Right cardiac atrium (tissue), 5 donors: ENCODE data around the gene ETS2. TPM values are rescaled to one million over a fixed set of nuclear protein-coding genes. Genes with fewer than 3 reads are reported as not detected.
A peak's percentile ranks its signal among the peaks of the same experiment; 100 is the strongest.

Source experiments
- ATAC-seq, 2 donors: fragments of 200-7000 bp; cut with Tn5 transposase; one replicate each; pipeline versions ENCODE4 v1.8.0 to v1.9.1; 2020; ENCODE audit warnings: moderate library complexity in 2 of 2, mild to moderate bottlenecking in 1 of 2
- DNase-seq, 3 donors: peaks; one replicate each; pipeline ENCODE4 v3.0.0-alpha.2; 2020
- H3K27ac ChIP-seq: one replicate; pipeline ENCODE4 v1.5.1; 2013; ENCODE audit warnings: mild to moderate bottlenecking, low read length, control low read depth, moderate library complexity
- H3K27me3 ChIP-seq: one replicate; pipeline ENCODE4 v1.6.1; 2013; ENCODE audit not compliant: control insufficient read depth, insufficient read depth
- H3K4me1 ChIP-seq: one replicate; pipeline ENCODE4 v1.6.1; 2013; ENCODE audit warnings: low read length; ENCODE audit not compliant: control insufficient read depth, insufficient read depth
- H3K4me3 ChIP-seq: one replicate; pipeline ENCODE4 v1.5.1; 2013; ENCODE audit warnings: low read length, control low read depth
- H3K9me3 ChIP-seq: one replicate; pipeline ENCODE4 v1.6.1; 2013; ENCODE audit warnings: low read length; ENCODE audit not compliant: control insufficient read depth
- WGBS: extraction: QIAGEN DNeasy Blood & Tissue Kit; methylation state at CpG from one replicate; pipeline ENCODE4 v1.1.7; 2013; 5-methylcytosine and 5-hydroxymethylcytosine counted together
- intact Hi-C, 4 donors: fragments of 100-400 bp; cut with DNase I; formaldehyde crosslinking; loops; one replicate each; pipeline versions ENCODE4 v1.11.0 to v1.14.0; 2022 to 2023
- polyA plus RNA-seq: library from polyadenylated mRNA; stranded (reverse); fragments of 200-250 nt; gene quantifications from one replicate; pipeline ENCODE4 v1.2.3, GENCODE V29; 2013
- total RNA-seq, 4 donors: library from RNA; stranded (reverse); fragmentation: NEBNext Ultra II Directional; extraction: Animal tissue kit (Norgen Biotek cat#: 25700); gene quantifications; one replicate each; pipeline ENCODE4 v1.2.1, GENCODE V29; 2021
- donor health status: healthy with polysubstance abuse.
- donor health status: DM: no; HTN: yes; CAD: no.
- donor health status: DM: no; HTN: no; CAD: no.
- donor health status: DM: no; HTN: yes; CAD: no; lungs with severe emphysema.
- donor health status: DM: yes; HTN: yes; CAD: no.

ETS2 gene
- total and polyA plus RNA-seq, 5 donors, result 29.7 to 76.3 (median 44.4) TPM

DNA sequence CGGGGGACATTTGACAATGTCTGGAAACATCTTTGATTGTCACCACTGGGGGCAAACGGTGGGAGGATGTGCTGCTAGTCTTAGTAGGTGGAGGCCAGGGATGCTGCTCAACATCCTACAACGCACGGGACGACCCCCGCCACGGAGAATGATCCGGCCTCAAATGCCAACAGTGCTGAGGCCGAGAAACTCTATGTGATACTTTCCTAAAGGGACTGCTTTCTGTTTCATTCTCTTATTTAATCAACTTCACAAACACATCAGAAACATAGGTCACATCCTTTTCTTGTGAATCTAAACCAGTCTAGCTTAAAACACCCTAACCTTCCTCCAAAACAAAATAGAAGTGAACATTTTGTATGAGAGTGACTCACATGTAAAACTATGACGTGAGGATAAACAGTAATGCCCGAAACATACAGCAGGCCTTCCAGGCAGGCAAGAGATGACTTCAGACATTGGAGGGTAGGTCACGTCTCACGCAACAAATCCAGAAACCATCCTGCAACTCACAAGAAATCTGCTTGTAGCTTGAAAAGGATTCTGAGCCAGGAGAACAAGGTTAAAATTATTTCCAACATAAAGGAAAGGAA, 37.2 kb upstream of the ETS2 start:
- Histone ChIP-seq H3K9me3 (no peaks in the 10 kb centered on the region), H3K4me3 (no peak overlapping the region), H3K4me1 (no peaks in the 10 kb centered on the region), H3K27ac (no peak overlapping the region), H3K27me3 (no peaks in the 10 kb centered on the region)
- DNase-seq (no peak), ATAC-seq (no peak)
- 79% methylated on average over 13 of the region's 13 CpGs for WGBS
- intact Hi-C loops, result no loop called here

DNA sequence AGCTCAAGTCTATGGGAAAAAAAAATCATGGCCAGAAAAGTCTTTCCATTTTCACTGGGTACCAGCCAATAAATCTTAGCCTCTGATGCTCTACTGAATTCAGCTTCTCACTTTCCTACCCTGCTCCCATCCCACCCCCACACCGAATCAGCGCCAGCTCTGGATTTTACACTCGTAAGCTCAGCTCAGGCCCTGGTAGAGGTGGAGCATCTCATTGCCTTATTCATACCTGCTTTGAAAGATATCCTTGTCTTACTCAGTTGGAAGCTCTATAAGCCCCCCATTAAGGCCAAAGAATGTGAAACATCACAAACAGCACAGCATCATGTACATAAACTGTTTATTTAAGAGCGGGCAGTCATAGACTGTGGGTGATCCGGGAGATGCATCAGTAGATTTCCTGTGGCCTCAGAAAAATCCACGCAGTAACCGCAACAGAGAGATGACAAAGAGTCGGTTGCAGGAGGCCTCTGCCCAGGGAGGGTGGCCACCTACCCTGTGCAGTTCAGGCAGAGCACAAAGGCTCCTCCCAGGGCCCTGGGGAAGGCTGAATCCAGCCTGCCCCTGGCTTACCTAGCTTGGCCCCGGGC, 36.4 kb upstream of the ETS2 start:
- Histone ChIP-seq H3K27me3 (no peaks in the 10 kb centered on the region), H3K9me3 (no peaks in the 10 kb centered on the region), H3K27ac (no peak overlapping the region), H3K4me1 (no peaks in the 10 kb centered on the region), H3K4me3 (no peak overlapping the region)
- WGBS, result 78% methylated on average over 9 of the region's 9 CpGs
- ATAC-seq (no peak), DNase-seq (no peak)
- intact Hi-C loops, result no loop called here

- Histone ChIP-seq H3K27ac (no peak overlapping the region), H3K9me3 (no peaks in the 10 kb centered on the region), H3K4me1 (no peaks in the 10 kb centered on the region), H3K4me3 (no peak overlapping the region), H3K27me3 (no peaks in the 10 kb centered on the region)
- WGBS, result 87% methylated on average over 4 of the region's 4 CpGs
- no peak for DNase-seq
- intact Hi-C loops, result no loop called here
- ATAC-seq, result no peak
Observed at GRCh38 chr21:38770660-38771059, 35.1 kb upstream of the ETS2 start.

GRCh38 chr21:38771536-38771935, 34.2 kb upstream of the ETS2 start:
- Histone ChIP-seq H3K4me3 (no peak overlapping the region), H3K27me3 (no peaks in the 10 kb centered on the region), H3K4me1 (no peaks in the 10 kb centered on the region), H3K27ac (no peak overlapping the region), H3K9me3 (no peaks in the 10 kb centered on the region)
- ATAC-seq, result no peak
- no peak for DNase-seq
- intact Hi-C loops, result no loop called here

- Histone ChIP-seq H3K4me3 (no peak overlapping the region), H3K9me3 (no peaks in the 10 kb centered on the region), H3K27ac (no peak overlapping the region), H3K27me3 (no peaks in the 10 kb centered on the region), H3K4me1 (no peaks in the 10 kb centered on the region)
- intact Hi-C loops, result no loop called here
- no peak for DNase-seq
- ATAC-seq, result no peak
Observed at GRCh38 chr21:38772646-38773045, 33.1 kb upstream of the ETS2 start.

DNA sequence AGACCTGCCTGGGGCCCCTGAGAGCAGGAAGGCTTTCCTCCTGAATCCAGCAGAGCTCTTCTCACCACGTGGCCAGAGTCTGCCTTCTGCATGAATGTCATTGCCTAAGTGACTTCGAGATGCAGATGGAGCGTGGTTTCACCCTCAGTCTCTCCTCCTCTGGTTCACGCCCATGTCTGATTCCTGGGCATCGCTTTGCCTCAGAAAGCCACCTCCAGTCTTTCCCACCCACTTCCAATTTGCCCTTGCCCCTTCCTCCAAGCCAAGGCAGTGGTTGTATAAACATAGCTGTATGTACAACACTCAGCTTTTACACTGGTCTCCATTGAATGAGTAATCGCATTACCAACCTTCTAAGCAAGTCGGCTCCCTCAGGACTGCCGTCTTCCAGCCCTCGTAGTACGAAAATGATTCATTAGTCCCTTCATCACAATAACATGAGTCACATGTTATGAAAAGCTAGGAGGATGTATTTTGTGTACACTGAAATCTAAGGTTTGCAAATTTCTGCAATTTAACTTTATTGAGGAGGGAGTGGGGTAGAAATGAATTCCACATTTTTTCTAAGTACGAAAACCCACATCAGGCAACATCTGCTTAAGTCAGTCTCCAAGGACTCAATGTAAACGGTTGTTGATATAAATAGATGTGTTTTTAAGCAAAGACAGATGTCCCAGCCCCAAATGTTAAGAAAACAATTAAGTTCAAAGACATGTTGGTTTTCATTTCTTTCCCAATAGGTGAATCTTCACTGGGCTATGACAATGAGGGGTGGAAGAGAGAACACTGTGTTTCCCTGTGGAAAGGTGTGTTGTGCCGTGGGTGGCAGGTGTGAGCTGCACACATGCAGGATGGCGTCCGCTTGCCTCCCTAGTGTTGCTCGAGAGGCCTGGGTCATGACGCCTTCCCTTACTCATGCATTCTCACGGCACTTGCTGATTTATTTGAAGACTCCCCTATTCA, 32.3 kb upstream of the ETS2 start:
- WGBS, result 68% methylated on average over 18 of the region's 18 CpGs
- Histone ChIP-seq H3K9me3 (no peaks in the 10 kb centered on the region), H3K27me3 (no peaks in the 10 kb centered on the region), H3K4me3 (no peak overlapping the region), H3K4me1 (no peaks in the 10 kb centered on the region), H3K27ac (peak overlapping the region; percentile 3)
- peak; percentile 78 to 82 for ATAC-seq
- DNase-seq, result peak; percentile 63 to 76 (median 68)
- intact Hi-C loops, result no loop called here

DNA sequence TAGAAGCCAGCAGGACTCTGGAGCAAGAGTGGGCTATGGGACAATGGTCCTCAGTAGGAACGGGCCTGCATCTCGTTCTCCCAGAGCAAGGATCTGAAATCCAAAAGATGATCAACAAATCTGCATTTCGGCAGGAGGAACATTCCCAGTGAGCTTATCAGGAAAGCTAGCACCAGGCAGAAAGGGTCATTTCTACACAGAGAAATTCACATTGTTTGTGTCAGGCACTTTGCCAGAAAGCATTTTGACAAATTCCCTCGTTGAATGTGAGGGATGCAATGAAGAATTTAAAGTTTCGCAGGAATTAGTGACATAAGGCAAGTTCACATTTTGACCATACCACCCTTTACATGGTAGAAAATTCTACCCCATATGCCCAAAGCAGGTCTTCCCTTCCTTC, 31.6 kb upstream of the ETS2 start:
- 55% methylated on average over 5 of the region's 5 CpGs for WGBS
- Histone ChIP-seq H3K4me1 (no peaks in the 10 kb centered on the region), H3K4me3 (no peak overlapping the region), H3K9me3 (no peaks in the 10 kb centered on the region), H3K27me3 (no peaks in the 10 kb centered on the region), H3K27ac (no peak overlapping the region)
- ATAC-seq (peak in 1 of 2 donors; percentile 33), DNase-seq (no peak)
- intact Hi-C loops, result no loop called here

DNA sequence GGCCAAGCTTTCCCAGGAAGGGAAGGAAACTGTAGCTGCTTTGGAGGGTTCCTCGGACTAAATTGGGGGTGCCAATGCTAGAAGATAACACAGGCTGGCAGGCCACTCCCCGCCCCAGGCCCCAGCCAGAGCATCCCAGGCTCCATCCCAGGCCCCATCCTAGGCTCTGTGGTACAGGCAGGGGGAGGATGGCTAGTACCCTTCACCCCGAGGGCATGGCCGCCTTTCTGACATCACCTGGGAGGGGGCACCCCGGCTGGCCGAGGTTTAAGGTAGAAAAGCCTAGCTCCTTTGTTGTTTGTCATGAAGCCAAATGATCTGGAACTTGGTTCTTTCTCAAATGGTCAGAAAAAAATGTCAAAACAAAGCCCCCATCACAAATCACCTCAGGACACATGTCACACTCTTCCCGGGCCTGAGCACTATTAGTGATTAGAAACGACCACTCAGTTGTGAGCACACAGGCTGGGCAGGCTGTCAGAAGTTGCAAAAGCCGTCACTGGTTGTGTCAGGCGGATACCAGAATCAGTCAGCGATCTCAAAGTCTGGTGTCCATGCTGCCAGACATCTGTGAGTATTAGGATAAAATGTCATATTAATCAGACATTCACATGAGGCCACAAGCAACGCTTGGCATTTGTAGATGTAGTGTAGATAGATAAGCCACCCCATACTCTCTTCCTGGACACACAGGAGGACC, 31.0 kb upstream of the ETS2 start:
- no peaks in the 10 kb centered on the region for H3K9me3 ChIP-seq
- H3K27ac ChIP-seq, result no peak overlapping the region
- no peak overlapping the region for H3K4me3 ChIP-seq
- H3K27me3 ChIP-seq, result no peaks in the 10 kb centered on the region
- ATAC-seq, result no peak
- DNase-seq, result no peak
- H3K4me1 ChIP-seq, result no peaks in the 10 kb centered on the region
- intact Hi-C loops, result no loop called here
- WGBS, result 83% methylated on average over 12 of the region's 12 CpGs

- H3K9me3 ChIP-seq, result no peaks in the 10 kb centered on the region
- H3K4me1 ChIP-seq, result no peaks in the 10 kb centered on the region
- H3K4me3 ChIP-seq, result no peak overlapping the region
- DNase-seq (no peak), ATAC-seq (peak in 1 of 2 donors; percentile 63)
- no peaks in the 10 kb centered on the region for H3K27me3 ChIP-seq
- 74% methylated on average over 5 of the region's 5 CpGs for WGBS
- H3K27ac ChIP-seq, result no peak overlapping the region
- intact Hi-C loops, result no loop called here
Observed at GRCh38 chr21:38775733-38776132, 30.0 kb upstream of the ETS2 start.

DNA sequence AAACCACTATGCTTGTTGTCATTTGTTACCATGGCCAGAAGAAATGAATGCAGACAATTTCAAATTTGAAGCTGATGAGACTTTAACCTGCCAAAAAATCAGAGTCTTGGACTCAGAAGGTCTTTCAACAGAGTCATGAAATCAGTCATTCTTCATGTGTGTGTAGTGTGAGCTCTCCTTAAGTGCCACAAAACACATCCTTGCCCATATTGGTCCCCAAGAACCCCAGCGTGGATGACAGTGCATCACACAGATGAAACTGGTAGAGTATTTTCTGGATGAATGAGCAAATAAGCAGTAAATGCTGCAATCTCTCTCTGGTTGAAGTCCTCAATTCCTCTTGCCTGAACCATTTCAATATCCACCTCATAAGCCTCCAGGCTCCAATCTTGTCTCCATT, 28.7 kb upstream of the ETS2 start:
- Histone ChIP-seq H3K27me3 (no peaks in the 10 kb centered on the region), H3K9me3 (no peaks in the 10 kb centered on the region), H3K27ac (no peak overlapping the region), H3K4me3 (no peak overlapping the region), H3K4me1 (no peaks in the 10 kb centered on the region)
- no peak for DNase-seq
- no peak for ATAC-seq
- WGBS, result 96% methylated on average over 1 of the region's 1 CpG
- intact Hi-C loops, result no loop called here

DNA sequence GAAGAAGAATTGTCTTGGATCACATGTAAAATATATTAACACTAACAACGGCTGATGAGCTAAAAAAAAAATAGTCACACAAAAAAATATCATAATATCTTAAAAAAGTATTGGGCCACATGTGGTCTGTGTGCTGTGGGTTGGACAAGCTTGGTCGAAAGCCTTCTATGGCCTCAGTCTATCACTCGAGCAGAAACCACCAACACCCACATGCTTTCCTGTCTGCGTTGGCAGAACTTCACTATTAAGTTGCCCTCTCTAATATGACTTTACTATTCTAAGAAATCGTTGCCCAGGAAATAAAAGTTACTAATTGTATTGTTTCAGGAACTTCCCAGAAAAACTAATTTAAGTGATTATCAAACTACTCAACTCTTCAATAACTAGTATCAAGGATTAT, 28.2 kb upstream of the ETS2 start:
- DNase-seq (no peak), ATAC-seq (no peak)
- intact Hi-C loops, result no loop called here
- H3K4me1 ChIP-seq, result no peaks in the 10 kb centered on the region
- H3K27me3 ChIP-seq, result no peaks in the 10 kb centered on the region
- no peak overlapping the region for H3K27ac ChIP-seq
- WGBS, result 57% methylated on average over 5 of the region's 5 CpGs
- H3K4me3 ChIP-seq, result no peak overlapping the region
- no peaks in the 10 kb centered on the region for H3K9me3 ChIP-seq
